DOHH2 (cell line): ENCODE results near the gene CFAP43.

Experiments used
- CTCF ChIP-seq: fragments of 200-600 bp; sonication (generic); IDR thresholded peaks from one replicate; pipeline ENCODE4 v1.5.1; 2014; ENCODE audit warnings: antibody characterized with exemption, mild to moderate bottlenecking, low read depth, low read length; ENCODE audit not compliant: poor library complexity, severe bottlenecking
- EZH2phosphoT487 ChIP-seq: fragments of 200-600 bp; sonication (generic); IDR thresholded peaks from 2 replicates; pipeline ENCODE4 v1.6.1; 2017; ENCODE audit warnings: borderline replicate concordance, mild to moderate bottlenecking, antibody characterized with exemption, low read length, moderate library complexity, mixed read lengths

- TF ChIP-seq CTCF (no peak), EZH2phosphoT487 (no peak)
These were observed 10.4 kb upstream of the CFAP43 start for GRCh38 chr10:104242545-104242944.
